Spleen (tissue), 7 donors: ENCODE data around the gene ID4.

ENCODE experiments used
- CTCF ChIP-seq, 11 experiments: fragments of 200-600 bp in 7 of 11; fragments of 450-650 bp in 4 of 11; sonication (generic) in 4 of 11; IDR thresholded peaks in 8 of 11; conservative IDR thresholded peaks in 3 of 11; 1 replicate in 7 of 11; 2 replicates in 4 of 11; pipeline versions ENCODE4 v1.4.0 to v1.8.0; 2016 to 2021; ENCODE audit warnings: antibody characterized with exemption in 11 of 11, inconsistent platforms in 4 of 11, mild to moderate bottlenecking in 1 of 11
- POLR2AphosphoS5 ChIP-seq, 3 donors: sonication (generic); formaldehyde crosslinking; IDR thresholded peaks; one replicate each; pipeline ENCODE4 v1.5.1; 2017; ENCODE audit warnings: antibody characterized with exemption in 3 of 3
- donor health status: DM: no; HTN: no; CAD: no; lungs with moderate emphysema.
- donor health status: DM: no; HTN: no; CAD: no.
- donor health status: DM: no; HTN: no; CAD: no.

GRCh38 chr6:19824058-19824807 is 12.9 kb upstream of the ID4 start:
- TF ChIP-seq POLR2AphosphoS5 (IDR thresholded peaks at IDR 0.05) (no peak), CTCF (IDR thresholded peaks at IDR 0.05 in 8 of 11, conservative IDR thresholded peaks at IDR 0.05 in 3 of 11) (no peak)
